HL-60 (cell line): ENCODE results near the gene TOX2.

Experiments
- DNase-seq, 2 experiments: peaks; one replicate each; pipeline ENCODE4 v3.0.0-alpha.2; 2010 to 2020; ENCODE audit warnings: low read depth in 1 of 2, low spot score in 1 of 2
- H3K27ac ChIP-seq: fragments of 250-450 bp; sonication (Bioruptor Pico); replicated peaks from 2 replicates; pipeline ENCODE4 v1.5.1; 2020; ENCODE audit warnings: mild to moderate bottlenecking, moderate library complexity
- H3K27me3 ChIP-seq: fragments of 250-450 bp; sonication (Bioruptor Pico); 2 replicates; pipeline ENCODE4 v1.5.1; 2021; ENCODE audit warnings: mild to moderate bottlenecking, moderate library complexity; ENCODE audit not compliant: insufficient read depth, poor library complexity, severe bottlenecking
- H3K4me3 ChIP-seq: replicated peaks from 2 replicates; pipeline ENCODE4 v1.5.1; 2011; ENCODE audit warnings: mild to moderate bottlenecking, control low read depth, low read length; ENCODE audit not compliant: insufficient read depth
- GABPA ChIP-seq: IDR thresholded peaks from 2 replicates; pipeline ENCODE4 v1.6.1; 2012; ENCODE audit warnings: low read depth
- POLR2AphosphoS5 ChIP-seq: IDR thresholded peaks from 2 replicates; pipeline ENCODE4 v1.6.1; 2012; ENCODE audit warnings: low read depth
- SPI1 ChIP-seq: IDR thresholded peaks from 2 replicates; pipeline ENCODE4 v1.6.1; 2012; ENCODE audit warnings: low read depth, mild to moderate bottlenecking, borderline replicate concordance
- long read RNA-seq: library from polyadenylated mRNA; unstranded; transcript quantifications from one replicate; pipeline ENCODE4 v2.0.0, GENCODE V29; 2020
- TF ChIP-seq, protein P1 (sequence below): IDR thresholded peaks from one replicate; pipeline ENCODE4 v1.5.1; 2011; ENCODE audit warnings: low read length, control low read depth, inconsistent platforms; ENCODE audit not compliant: insufficient read depth
- TF ChIP-seq, protein P2 (sequence below): IDR thresholded peaks from 2 replicates; pipeline ENCODE4 v1.6.1; 2012; ENCODE audit warnings: low read depth; ENCODE audit not compliant: insufficient replicate concordance

Gene TOX2, protein sequence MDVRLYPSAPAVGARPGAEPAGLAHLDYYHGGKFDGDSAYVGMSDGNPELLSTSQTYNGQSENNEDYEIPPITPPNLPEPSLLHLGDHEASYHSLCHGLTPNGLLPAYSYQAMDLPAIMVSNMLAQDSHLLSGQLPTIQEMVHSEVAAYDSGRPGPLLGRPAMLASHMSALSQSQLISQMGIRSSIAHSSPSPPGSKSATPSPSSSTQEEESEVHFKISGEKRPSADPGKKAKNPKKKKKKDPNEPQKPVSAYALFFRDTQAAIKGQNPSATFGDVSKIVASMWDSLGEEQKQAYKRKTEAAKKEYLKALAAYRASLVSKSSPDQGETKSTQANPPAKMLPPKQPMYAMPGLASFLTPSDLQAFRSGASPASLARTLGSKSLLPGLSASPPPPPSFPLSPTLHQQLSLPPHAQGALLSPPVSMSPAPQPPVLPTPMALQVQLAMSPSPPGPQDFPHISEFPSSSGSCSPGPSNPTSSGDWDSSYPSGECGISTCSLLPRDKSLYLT
- long read RNA-seq, partial matches to known transcripts = 1 of 2 reads
- long read RNA-seq, other reads (novel, unspliced or antisense) = 1 of 2 reads

DNA sequence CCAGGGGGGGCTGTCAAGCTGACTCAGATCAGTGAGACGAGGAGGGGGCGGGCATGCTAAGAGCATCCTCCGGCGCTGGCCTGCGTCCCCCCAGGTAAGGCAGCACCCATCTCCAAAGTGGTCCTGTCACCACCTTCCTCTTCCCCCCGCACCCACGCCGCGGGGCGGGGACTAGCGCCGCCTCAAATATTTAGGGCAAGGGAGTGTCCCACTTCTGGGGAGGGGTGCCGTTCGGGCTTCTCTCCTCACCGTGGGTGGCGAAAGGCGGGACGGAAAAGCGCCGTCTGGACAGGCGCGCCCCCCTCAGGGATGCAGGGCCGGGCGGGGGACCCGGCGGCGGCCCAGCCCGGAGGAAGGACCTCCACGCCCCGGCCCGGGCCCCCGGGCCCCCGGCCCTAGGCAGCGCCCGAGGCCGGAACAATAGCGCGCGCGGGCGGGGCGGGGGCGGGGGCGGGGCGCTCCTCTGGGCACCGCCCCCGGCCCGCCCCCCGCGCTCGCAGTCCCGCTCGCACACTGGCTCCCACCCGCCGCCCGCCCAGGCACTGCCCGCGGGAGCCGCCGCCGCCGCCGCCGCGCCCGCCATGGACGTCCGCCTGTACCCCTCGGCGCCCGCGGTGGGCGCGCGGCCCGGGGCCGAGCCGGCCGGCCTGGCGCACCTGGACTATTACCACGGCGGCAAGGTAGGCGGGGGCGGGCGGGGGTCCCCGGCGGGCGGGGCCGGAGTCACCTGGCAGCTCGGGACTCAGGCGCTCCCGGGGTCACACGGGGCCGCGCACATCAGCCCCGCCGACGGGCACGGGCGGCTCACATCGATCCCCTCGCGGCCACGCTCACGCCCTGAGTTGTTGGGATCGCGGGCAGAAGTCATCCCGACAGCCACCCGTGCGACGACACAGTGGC is at the start of gene TOX2:
TSS of gene TOX2 (plus strand) at position 542 of the 900 bp plus-strand sequence. CDS start at position 582, 40 bp downstream.
- H3K27ac ChIP-seq = no peak within 1 kb of the TSS
- no peak for DNase-seq

DNA sequence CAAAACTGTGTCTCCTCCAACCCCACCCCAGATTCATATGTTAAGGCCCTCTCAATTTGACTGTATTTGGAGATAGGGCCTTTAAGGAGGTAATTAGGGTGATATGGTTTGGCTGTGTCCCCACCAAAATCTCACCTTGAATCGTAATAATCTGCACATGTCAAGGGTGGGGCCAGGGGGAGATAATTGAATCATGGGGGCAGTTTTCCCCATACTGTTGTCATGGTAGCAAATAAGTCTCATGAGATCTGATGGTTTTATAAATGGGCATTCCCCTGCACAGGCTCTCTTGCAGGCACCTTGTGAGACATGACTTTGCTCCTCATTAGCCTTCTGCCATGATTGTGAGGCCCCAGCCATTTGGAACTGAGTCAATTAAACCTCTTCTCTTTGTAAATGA is 46.6 kb upstream of the TOX2 start:
- Histone ChIP-seq H3K27ac (no peak overlapping the region), H3K4me3 (no peak overlapping the region), H3K27me3 (no peaks in the 10 kb centered on the region)
- no peak for DNase-seq
- TF ChIP-seq, protein P1, sequence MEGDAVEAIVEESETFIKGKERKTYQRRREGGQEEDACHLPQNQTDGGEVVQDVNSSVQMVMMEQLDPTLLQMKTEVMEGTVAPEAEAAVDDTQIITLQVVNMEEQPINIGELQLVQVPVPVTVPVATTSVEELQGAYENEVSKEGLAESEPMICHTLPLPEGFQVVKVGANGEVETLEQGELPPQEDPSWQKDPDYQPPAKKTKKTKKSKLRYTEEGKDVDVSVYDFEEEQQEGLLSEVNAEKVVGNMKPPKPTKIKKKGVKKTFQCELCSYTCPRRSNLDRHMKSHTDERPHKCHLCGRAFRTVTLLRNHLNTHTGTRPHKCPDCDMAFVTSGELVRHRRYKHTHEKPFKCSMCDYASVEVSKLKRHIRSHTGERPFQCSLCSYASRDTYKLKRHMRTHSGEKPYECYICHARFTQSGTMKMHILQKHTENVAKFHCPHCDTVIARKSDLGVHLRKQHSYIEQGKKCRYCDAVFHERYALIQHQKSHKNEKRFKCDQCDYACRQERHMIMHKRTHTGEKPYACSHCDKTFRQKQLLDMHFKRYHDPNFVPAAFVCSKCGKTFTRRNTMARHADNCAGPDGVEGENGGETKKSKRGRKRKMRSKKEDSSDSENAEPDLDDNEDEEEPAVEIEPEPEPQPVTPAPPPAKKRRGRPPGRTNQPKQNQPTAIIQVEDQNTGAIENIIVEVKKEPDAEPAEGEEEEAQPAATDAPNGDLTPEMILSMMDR = no peak
- TF ChIP-seq GABPA (no peak), POLR2AphosphoS5 (no peak), SPI1 (no peak)
- TF ChIP-seq, protein P2, sequence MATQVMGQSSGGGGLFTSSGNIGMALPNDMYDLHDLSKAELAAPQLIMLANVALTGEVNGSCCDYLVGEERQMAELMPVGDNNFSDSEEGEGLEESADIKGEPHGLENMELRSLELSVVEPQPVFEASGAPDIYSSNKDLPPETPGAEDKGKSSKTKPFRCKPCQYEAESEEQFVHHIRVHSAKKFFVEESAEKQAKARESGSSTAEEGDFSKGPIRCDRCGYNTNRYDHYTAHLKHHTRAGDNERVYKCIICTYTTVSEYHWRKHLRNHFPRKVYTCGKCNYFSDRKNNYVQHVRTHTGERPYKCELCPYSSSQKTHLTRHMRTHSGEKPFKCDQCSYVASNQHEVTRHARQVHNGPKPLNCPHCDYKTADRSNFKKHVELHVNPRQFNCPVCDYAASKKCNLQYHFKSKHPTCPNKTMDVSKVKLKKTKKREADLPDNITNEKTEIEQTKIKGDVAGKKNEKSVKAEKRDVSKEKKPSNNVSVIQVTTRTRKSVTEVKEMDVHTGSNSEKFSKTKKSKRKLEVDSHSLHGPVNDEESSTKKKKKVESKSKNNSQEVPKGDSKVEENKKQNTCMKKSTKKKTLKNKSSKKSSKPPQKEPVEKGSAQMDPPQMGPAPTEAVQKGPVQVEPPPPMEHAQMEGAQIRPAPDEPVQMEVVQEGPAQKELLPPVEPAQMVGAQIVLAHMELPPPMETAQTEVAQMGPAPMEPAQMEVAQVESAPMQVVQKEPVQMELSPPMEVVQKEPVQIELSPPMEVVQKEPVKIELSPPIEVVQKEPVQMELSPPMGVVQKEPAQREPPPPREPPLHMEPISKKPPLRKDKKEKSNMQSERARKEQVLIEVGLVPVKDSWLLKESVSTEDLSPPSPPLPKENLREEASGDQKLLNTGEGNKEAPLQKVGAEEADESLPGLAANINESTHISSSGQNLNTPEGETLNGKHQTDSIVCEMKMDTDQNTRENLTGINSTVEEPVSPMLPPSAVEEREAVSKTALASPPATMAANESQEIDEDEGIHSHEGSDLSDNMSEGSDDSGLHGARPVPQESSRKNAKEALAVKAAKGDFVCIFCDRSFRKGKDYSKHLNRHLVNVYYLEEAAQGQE = no peak

More for the DNA sequence above, at the start of gene TOX2:
- no peak for TF ChIP-seq POLR2AphosphoS5
- no peak for TF ChIP-seq GABPA
- no peak for TF ChIP-seq SPI1
- TF ChIP-seq, protein P2 = no peak
- TF ChIP-seq, protein P1 = no peak
- Histone ChIP-seq H3K4me3 (peak within 1 kb of the TSS; percentile 22), H3K27me3 (peaks cover 36% of the 10 kb centered on the region)

DNA sequence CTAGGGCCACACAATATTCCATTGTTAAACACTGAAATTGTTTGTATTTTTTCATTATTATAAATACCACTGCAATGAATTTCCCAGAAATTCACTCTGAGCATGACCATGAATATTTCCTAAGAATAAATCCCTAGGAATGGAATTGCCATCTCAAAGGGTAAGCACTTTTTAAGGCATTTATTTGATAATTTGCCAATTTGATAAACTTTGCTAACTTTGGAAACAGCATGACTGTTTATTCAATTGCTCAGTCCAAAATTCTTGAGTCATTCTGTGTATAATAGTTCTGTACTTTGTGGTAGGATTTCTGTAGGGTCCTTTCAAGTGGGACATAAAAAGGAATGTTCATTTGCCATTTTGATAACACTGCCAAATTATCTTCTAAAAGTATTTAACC is 44.2 kb upstream of the TOX2 start:
- no peak for DNase-seq
- Histone ChIP-seq H3K27ac (no peak overlapping the region), H3K4me3 (no peak overlapping the region), H3K27me3 (no peaks in the 10 kb centered on the region)
- TF ChIP-seq, protein P1 = no peak
- TF ChIP-seq SPI1 = no peak
- no peak for TF ChIP-seq GABPA
- no peak for TF ChIP-seq POLR2AphosphoS5
- TF ChIP-seq, protein P2 = no peak
